Fibroblast of skin of left quadriceps (primary cell): ENCODE data around the gene ETDB.
"Not testable (repeated sequence)": the region's sequence is repeated elsewhere in the genome, so short reads cannot be mapped to it uniquely, and the experiment has no call there.

Source experiments
- DNase-seq, 2 experiments: peaks; one replicate each; pipeline ENCODE4 v3.0.0-alpha.2; 2013; ENCODE audit warnings: low read depth in 2 of 2

ETDB gene

DNA sequence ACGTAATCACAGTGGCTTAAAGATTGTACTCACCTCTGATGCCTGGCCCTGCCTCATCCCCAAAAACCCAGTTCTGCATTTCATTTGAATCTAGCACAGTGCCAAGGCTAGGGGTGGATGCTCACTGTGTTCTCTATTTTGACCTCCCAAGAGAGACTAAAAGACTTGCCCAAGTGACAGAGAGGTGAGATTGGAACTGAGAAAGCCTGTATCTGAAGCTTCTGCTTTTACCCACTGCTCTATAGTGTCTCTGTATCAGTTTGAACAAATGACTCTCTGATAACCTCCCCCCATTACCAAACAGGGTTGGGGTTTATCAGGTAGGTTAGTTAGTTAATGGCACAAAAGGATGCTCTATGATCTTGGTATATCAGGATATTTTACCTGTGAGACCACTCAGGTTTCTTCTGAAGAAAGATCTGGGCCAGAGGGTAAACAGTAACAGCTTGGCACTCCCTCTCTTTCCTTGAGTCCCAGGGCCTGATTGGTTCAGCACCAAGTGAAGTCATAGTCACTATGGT is at the start of gene ETDB:
ETDB (minus strand) TSS at position 471 of the 521 bp plus-strand sequence. CDS start 1,265 bp downstream, outside the sequence.
- not testable (repeated sequence) for DNase-seq

DNA sequence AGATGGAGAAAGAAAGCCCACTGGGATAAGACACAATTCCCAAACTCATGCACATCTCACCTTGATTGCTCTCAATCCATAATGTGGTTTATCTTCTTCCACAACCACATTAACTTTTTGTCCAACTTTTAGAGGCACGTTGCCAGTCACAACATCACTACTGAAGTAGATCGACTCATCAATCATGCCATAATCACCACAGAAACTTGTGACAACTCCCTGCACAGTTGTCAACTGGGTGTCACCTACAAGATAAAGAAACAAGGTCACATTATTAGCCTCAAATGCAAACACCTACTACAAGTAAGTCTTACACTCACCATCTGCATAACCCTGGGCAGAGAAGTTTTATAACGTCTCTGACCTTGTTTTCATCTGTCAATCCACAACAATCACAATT is 49.2 kb upstream of the ETDB start:
- not testable (repeated sequence) for DNase-seq

DNA sequence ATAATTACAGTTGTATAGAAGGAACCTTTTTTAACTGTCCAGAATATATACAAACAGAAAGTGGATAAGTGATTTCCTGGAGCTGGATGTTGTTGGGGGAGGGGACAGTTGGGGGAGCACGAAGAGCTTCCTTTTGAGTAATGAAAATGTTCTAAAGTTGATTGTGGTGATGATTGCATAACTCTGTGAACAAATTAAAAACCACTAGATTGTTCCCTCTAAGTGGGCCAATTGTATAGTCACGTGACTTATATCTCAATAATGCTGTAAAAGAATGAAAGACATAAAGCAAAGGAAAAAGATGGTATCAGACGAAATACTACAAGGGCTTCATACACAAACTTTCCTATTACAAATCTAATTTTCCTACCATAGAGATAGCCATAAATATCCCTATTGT is 48.2 kb upstream of the ETDB start:
- DNase-seq = no peak

DNA sequence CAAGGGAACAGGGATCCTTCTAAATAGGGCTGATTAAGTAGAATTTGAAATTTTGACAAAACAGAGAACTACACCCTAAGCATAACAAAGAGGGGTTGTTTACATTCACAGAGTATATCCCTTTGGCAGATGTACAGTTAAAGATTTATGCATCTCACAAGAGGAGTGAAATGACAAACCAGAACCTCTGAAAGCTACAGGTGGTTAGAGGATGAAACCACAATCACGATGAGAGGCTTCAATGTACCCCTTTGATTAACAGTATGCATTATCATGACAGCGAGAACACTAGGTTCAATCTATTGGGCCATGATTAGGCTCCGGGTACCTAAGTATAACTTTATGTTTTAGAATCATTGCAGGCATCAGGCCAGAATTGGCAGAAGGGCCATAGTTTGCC is 34.4 kb upstream of the ETDB start:
- DNase-seq = not testable (repeated sequence)

DNA sequence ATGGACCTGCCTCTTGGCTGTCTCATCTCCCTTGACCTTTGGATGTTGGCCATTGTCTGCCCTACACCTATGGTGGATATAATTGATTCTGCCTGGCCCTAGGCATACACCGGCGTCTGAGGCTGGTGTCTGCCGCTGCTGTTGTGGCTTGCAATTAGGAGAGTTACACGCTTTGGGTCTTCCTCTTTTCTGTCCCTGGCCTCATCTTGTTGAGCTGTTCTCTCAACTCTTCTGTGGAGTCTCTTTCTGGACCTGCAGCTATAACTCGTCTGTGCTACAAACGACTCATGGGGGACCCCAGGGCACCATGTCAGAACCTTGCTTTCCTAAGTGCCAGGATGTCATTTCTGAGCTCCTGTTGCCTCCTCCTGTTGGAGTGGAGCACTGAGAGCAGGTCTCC is 5.8 kb upstream of the ETDB start:
- not testable (repeated sequence) for DNase-seq

DNA sequence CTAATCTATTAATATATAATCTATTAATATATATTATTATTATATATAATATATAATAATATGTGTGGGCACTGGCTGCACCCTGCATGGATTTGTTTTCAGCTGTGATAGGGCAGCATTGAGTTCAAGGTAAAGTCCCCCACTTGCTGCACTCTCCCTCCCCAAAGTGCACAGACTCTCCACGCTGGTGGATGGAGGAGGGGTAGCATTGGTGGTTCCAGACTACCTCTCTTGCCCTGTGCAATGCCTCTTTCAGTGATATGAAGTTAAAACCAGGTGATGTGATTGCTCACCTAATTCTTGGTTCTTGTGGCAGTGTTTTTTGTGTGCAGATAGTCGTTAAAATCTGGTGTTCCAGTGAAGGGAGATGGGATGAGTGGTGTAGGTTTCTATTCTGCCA is 4.3 kb downstream of the ETDB start:
- not testable (repeated sequence) for DNase-seq

DNA sequence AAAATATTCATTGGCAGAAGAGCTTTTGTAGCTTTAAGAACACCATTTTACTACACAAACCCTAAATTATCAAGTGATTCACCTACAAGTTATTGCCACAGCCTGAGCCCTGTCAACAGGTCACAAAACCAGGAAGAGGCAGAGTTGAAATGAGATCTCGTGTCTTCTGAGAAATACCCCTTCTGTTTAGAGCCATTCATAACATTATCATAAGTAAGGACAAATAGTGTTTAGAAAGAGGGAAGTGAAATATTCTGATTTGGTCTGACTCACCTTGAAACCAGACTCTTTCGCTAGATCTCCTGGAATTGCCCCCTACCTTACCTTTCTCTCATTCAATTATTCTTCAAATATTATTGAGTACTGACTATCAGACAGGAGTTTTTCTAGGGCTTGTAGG is 5.9 kb downstream of the ETDB start:
- DNase-seq = no peak

DNA sequence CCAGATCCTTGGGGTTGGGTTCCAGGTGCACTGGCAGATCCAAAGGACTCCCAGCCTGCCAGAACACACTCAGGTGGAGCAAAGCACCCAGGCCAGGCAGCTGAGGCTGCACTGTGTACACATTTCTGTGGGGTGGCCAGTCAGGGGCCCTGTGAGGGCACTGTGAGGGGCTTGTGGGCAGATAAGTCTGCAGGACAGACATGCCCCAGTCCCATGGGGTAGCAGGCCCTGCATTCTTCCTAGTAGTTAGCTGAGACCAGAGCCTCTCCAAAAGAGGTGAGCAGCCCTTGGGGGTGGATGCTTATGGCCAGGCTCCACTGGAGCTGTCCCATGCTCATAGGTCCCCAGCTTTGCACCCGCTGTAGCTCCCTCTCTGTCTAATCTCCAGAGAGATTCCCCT is 7.6 kb downstream of the ETDB start:
- no peak for DNase-seq

DNA sequence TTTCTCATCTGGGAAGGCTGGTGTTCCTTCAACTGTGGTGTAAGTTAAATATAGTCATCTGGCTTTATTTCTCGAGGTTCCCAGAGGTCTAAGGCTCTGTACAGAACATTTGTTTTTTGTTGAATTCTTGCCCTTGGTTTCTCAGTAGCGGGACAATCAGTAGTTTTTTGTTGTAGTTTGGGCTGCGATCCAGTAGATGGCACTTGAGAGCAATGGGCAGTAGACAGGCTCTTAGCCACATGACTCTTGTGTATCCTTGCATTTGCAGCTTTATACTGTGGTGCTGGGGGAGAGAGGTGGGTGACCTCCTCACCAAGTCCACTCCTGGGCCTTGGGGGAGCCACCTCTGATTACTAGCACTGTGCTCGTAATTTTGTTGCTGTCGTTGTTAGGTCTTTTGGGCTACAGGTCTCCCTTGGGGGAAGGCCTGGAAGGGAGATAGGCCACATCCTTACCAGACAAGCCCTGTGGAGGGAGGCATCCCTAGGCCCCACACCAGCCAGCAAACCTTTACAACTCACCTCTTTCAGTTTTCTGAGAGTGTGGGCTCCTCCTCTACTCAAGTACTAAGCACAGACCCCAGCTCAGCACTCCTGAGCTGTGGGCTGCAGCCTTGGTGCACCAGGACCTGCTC is 8.1 kb downstream of the ETDB start:
- no peak for DNase-seq

DNA sequence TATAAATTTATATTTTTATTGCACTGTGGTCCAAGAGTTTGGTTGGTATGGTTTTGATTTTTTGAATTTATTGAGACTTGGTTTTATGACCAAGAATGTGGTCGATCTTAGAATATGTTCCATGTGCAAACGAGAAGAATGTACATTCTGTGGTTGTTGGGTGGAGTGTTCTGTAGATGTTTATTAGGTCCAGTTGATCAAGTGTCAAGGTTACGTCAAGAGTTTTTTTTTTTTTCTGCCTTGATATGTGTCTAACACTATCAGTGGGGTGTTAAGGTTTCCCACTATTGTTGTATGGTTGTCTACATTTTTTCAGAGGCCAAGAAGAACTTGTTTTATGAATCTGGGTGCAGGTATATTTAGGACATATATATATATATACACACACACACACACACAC is 10.8 kb downstream of the ETDB start:
- DNase-seq = no peak

DNA sequence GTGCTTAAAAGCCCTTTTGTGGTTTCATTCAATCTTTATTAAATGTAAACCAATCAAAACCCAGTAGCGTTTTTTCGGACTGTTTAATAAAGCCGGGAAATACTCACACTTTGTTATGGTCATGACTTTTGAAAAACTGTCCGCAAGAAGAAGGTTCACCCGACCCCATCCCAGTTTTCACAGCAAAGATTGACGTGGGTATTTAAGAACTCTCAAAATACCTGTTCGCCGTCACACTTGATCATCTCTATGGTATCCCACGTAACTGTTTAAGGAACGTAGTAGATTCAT is 20.9 kb downstream of the ETDB start:
- DNase-seq = no peak

DNA sequence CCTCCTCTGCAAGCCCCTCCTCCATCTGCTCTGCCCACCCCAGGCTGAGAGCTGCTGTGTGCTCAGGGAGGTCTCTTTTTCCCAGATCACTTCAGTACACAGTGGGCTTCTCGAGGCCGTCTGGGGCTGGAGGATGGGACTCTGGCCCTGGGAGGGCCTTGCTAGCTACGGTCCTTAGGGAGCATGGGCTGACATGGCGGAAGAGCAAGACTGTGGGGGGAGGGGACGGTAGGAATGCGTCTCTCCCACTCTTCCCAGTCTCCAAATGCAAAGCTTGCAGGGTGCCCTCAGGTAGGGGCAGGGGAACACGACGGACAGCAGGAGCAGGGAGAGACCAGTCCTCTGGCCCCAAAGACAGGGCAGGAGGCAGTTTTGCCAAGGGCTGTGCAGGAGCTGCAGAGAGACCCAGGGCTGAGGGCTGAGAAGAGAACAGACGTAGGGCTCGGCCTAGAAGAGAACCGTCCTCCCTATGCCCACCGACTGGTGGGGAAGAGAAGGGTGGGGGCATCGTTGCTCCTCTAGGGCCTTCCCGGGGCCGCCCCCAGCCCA is 23.1 kb downstream of the ETDB start:
- not testable (repeated sequence) for DNase-seq

DNA sequence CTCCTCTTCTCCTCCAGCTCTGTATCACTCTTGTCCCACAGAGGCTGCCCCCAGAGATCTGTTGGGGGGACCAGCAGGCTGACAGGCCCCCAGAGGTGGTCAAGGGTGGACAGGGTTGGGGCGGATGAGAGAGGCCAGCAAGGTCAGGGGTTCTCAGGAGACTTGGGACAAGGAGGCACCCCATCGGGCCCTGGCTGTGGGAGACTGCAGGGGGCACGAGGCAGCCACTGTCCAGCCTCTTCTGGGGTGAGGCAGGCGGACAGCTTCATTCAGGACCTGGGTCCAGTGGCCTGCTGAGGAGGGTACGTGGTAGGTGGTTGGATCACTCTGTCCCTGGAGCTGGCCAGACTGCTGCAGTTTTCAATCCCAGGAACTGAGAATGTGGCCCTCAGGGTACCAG is 24.6 kb downstream of the ETDB start:
- DNase-seq = no peak

DNA sequence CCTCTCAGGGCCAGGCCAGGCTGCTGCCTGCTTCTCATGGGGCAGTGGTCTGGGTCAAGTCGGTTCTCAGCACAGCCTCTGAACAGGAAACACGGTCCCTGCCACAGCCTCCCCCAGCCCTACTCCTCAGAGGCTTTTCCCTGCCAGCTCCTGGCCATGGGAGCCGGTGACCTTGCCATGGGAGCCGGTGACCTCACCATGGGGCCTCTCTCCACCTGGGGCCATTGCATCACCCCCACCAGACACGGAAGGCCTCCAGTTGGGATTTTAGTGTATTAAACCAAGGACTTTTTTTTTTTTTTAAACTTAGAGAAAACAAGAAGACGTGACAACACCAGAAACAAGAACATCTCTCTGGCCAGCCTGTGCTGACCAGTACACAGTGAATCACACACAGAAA is 25.6 kb downstream of the ETDB start:
- DNase-seq = no peak

DNA sequence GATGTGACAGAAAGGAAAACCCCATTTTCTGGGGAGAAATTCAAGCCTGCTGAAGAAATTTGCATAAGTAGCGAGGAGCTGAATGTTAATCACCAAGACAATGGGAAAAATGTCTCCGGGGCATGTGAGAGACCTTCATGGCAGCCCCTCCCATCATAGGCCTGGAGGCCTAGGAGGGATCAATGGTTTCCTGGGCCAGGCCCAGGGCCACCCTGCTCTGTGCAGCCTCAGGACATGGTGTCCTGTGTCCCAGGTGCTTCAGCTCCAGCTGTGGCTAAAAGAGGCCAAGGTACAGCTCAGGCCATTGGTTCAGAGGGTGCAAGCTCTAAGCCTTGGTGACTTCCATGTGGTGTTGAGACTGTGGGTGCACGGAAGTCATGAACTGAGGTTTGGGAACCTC is 31.2 kb downstream of the ETDB start:
- DNase-seq = no peak

DNA sequence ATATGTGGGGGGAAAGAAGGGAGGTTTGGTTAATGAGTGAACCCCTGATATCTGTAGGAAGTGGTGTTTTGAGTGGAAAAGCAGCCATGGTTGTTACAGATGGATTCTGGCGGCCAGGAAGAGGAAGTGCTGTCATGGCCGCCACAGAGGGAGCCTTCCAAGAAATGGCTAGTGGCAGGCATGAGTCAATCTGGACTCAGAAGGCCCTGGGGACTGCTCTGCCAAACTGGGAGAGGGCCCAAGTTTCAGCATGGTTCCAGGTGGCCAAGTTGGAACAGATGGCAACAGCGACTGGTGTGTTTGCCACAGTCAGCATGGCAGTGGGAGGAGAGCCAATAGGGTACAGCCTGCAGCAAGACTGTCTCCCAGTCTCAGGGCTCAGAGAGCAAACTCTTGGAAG is 32.5 kb downstream of the ETDB start:
- no peak for DNase-seq

DNA sequence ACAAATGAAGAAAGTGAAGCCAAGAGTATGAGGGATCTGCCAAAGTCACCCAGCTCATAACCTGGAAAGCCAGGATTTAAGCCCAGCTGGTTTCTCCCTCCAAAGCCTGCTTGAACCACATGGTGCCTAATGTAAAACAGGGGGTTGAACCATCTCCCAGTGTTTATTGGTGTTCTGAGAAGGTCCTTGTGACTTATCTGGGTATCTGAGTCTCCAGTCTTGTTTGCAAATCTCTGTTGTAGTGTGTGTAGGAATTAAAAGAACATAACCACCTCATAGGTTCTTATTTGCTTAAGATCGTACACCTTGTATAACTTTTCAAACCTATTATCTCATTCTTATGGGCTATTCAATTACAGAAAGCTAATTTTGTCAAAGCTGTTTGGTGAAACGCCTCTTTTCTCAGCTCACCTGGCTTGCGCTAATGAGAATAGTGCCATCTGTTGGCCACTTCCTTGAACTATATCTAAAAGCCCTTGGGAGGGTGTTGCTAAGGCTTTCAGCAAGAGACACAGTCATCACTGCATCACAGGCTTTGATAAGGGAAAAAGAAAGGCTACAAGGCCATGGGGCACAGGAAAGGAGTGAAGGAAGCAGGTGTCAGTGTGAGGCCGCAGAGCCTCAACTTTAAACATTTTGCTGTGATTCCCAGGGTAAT is 34.0 kb downstream of the ETDB start:
- no peak for DNase-seq

DNA sequence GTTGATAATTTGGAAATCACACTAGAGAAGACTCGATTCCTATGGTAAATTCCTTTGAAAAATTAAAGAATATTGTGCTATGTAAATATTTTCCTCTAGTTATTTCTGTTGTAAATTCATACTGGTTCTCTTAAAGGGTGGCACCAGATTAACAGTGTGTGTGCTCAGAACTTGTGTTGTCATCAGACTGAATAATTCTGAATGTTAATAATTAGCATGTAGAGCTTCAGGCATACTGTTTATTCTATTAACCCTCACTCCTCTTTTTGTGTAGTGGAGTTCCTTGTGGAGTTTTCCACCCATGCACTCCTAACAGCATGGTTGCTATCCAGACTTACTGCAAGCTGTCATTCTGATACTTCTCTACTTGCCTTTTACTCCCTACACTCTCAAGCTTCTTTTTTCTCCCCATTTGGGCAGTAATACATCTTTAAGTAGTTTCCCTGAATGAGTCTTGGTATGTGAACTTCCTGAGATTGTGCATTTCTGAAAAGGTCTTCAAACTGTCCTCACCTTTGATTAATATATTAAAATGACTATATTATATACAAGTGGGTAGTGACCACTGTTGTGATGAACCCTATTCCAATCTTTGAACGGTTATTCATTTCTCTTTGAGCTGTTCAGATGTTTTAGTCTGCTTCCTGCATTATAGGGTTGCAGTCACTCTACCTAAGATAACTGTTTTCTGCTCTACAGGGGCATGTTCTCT is 38.5 kb downstream of the ETDB start:
- DNase-seq = no peak
